Measurements from ENCODE around the gene SAYSD1. TPM values are rescaled to one million over a fixed set of nuclear protein-coding genes. Genes with fewer than 3 reads are reported as not detected.

SAYSD1 gene
- total RNA-seq, 2 experiments from 2014 or later = 16.0 to 16.8 TPM

DNA sequence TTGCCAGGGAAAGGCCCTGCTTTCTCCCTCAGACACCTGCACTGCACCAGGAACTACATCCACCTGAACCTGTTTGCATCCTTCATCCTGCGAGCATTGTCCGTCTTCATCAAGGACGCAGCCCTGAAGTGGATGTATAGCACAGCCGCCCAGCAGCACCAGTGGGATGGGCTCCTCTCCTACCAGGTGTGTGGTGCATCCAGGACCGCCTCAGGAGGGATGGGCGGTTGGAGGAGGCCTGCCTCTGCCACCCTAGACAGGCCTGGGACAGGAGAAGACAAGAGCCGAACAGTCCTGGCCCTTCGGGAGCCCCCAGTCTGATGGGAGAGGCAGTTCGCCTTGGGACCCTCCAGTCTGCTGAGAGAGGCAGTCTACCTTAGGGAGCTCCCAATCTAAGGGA is 42.2 kb downstream of the SAYSD1 start:
- Mint-ChIP-seq H3K36me3 (ENCODE audit: low read depth) (no peaks in the 10 kb centered on the region), H3K27ac (no peak overlapping the region), H3K4me3 (no peak overlapping the region), H3K27me3 (peaks cover 13% of the 10 kb centered on the region), H3K9me3 (no peaks in the 10 kb centered on the region), H3K4me1 (ENCODE audit: low read depth) (peaks cover 9% of the 10 kb centered on the region)
- ATAC-seq = no peak
- POLR2A ChIA-PET = no interaction called here
- CTCF ChIA-PET = no interaction called here
- intact Hi-C loops (cut with micrococcal nuclease) = no loop called here
- TF ChIP-seq, protein P1, sequence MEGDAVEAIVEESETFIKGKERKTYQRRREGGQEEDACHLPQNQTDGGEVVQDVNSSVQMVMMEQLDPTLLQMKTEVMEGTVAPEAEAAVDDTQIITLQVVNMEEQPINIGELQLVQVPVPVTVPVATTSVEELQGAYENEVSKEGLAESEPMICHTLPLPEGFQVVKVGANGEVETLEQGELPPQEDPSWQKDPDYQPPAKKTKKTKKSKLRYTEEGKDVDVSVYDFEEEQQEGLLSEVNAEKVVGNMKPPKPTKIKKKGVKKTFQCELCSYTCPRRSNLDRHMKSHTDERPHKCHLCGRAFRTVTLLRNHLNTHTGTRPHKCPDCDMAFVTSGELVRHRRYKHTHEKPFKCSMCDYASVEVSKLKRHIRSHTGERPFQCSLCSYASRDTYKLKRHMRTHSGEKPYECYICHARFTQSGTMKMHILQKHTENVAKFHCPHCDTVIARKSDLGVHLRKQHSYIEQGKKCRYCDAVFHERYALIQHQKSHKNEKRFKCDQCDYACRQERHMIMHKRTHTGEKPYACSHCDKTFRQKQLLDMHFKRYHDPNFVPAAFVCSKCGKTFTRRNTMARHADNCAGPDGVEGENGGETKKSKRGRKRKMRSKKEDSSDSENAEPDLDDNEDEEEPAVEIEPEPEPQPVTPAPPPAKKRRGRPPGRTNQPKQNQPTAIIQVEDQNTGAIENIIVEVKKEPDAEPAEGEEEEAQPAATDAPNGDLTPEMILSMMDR (IDR thresholded peaks at IDR 0.05) = no peak
- no peak for DNase-seq

DNA sequence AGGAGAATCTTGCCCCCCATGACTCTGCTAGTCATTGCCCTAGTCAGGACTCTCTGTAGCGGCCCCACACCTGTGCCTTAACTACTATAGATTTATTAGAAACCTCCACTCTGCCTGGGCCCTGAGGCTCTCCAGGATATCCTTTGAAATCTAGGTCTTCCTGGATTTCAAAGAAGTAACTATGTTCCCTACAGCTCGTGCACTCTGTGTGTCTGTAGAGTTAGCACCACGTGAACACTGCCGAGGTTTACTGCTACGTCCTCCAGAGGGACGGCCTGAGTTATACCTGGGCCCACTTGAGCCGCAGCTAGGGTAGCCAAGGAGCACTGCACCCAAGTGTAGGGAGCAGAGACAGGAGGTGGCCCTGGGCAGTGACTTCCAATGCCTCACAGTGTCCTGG is 46.6 kb downstream of the SAYSD1 start:
- Mint-ChIP-seq H3K36me3 (ENCODE audit: low read depth) (no peaks in the 10 kb centered on the region), H3K27me3 (peaks cover 15% of the 10 kb centered on the region), H3K9me3 (no peaks in the 10 kb centered on the region), H3K4me1 (ENCODE audit: low read depth) (no peaks in the 10 kb centered on the region), H3K4me3 (no peak overlapping the region), H3K27ac (no peak overlapping the region)
- ATAC-seq (no peak), DNase-seq (no peak)
- POLR2A ChIA-PET = interaction anchor here (0.6 kb wide), 1 partner anchor 58 kb away, joined by 3 read pairs; no protein-coding TSS in a partner anchor
- intact Hi-C loops (cut with micrococcal nuclease) = no loop called here
- CTCF ChIA-PET = no interaction called here
- TF ChIP-seq, protein P1 (IDR thresholded peaks at IDR 0.05) = no peak

DNA sequence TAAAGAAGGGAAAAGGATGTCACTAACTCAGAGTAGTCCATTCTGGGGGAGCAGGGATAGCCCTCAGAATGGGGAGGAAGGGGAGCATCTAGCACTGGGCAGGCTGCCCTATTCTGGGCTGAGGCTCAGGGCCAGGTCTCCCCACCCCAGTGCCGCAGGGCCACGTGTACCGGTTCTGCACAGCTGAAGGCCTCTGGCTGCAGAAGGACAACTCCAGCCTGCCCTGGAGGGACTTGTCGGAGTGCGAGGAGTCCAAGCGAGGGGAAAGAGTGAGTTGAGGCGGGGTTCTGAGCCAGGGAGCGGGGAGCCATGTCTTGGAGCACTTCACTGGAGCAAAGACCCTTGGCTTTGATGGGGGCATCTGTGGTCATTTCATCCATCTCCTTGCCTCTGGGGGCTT is 49.4 kb downstream of the SAYSD1 start:
- intact Hi-C loops (cut with micrococcal nuclease) = no loop called here
- no peaks in the 10 kb centered on the region for H3K36me3 Mint-ChIP-seq (ENCODE audit: low read depth)
- TF ChIP-seq, protein P1 (IDR thresholded peaks at IDR 0.05) = no peak
- no peaks in the 10 kb centered on the region for H3K9me3 Mint-ChIP-seq
- H3K27ac Mint-ChIP-seq = no peak overlapping the region
- no peak for DNase-seq
- peaks cover 17% of the 10 kb centered on the region for H3K27me3 Mint-ChIP-seq
- ChIA-PET POLR2A (interaction anchor here (1.0 kb wide), 1 partner anchor 10 kb away, joined by 3 read pairs; no protein-coding TSS in a partner anchor), CTCF (interaction anchor here (0.9 kb wide), 1 partner anchor 10 kb away, joined by 3 read pairs; no protein-coding TSS in a partner anchor)
- no peaks in the 10 kb centered on the region for H3K4me1 Mint-ChIP-seq (ENCODE audit: low read depth)
- no peak overlapping the region for H3K4me3 Mint-ChIP-seq
- ATAC-seq = no peak

DNA sequence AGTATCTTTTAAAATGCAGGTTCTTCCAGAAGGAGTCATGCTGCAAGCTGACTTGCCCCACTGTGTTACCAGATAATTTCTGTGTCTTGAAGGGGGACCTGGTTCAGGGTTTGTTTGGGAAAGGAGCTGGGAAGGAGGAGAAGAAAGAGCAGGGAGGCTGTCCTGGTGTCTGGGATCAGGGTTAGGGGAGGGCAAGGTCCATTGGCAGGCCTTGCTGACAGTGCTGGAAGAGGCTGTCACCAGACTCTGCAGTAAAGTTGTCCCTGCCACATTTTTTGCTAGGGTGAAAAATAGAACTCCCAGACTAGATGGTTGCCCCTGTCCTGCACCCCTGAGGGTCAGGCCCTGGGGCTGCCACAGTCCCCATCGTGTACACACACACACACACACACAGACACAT is 51.5 kb downstream of the SAYSD1 start:
- H3K27me3 Mint-ChIP-seq = peaks cover 12% of the 10 kb centered on the region
- CTCF ChIA-PET = no interaction called here
- TF ChIP-seq, protein P1 (IDR thresholded peaks at IDR 0.05) = no peak

DNA sequence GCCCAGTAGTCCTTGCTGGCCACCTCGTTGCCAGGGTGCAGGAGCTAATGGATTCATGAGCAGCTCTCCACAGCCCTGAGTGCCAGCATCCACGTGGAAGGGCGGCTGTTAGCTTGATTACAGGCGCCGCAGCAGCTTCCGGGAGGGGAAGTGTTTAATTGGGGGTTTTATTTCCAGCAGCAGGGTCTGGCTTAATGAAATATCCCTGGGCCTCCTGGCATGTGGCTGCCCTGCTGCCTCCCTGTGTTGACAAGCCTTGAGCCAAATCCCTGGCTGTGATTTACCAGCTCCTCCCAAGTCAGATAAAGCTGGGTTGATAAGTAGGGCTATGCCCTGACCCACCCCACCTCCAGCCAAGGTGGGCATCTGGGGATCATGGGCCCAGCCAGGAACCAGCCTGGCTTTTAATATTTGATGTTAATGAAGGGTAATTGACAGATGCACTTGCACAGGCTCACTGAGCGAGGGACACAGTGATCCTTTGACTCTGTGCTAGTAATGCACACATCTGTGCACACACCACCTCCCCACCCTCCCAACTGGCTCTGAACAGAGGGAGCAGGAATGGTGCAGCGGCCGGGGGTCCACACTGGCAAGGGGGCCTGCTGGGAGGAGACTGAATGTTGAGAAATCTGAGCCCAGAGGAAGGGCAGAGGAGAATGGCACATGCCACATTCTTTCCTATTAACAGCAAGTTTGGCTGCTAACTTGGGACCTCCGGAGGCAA is 52.8 kb downstream of the SAYSD1 start:
- ATAC-seq (no peak), DNase-seq (no peak)
- peaks cover 14% of the 10 kb centered on the region for H3K27me3 Mint-ChIP-seq
- no peaks in the 10 kb centered on the region for H3K36me3 Mint-ChIP-seq (ENCODE audit: low read depth)
- TF ChIP-seq, protein P1 (IDR thresholded peaks at IDR 0.05) = no peak
- POLR2A ChIA-PET = interaction anchor here (0.9 to 1.4 kb wide), 2 partner anchors 14 to 49 kb away, joined by 3 to 4 read pairs; no protein-coding TSS in a partner anchor
- H3K4me3 Mint-ChIP-seq = no peak overlapping the region
- intact Hi-C loops (cut with micrococcal nuclease) = no loop called here
- no peak overlapping the region for H3K27ac Mint-ChIP-seq
- no peaks in the 10 kb centered on the region for H3K9me3 Mint-ChIP-seq
- CTCF ChIA-PET = interaction anchor here (1.0 to 1.5 kb wide), 3 partner anchors 31 to 103 kb away, joined by 3 read pairs; no protein-coding TSS in a partner anchor
- no peaks in the 10 kb centered on the region for H3K4me1 Mint-ChIP-seq (ENCODE audit: low read depth)

More for the DNA sequence above, 51.5 kb downstream of the SAYSD1 start:
- ATAC-seq (no peak), DNase-seq (no peak)
- Mint-ChIP-seq H3K27ac (no peak overlapping the region), H3K4me1 (ENCODE audit: low read depth) (no peaks in the 10 kb centered on the region), H3K9me3 (no peaks in the 10 kb centered on the region), H3K36me3 (ENCODE audit: low read depth) (no peaks in the 10 kb centered on the region), H3K4me3 (no peak overlapping the region)
- intact Hi-C loops (cut with micrococcal nuclease) = no loop called here
- POLR2A ChIA-PET = no interaction called here

All from activated CD8-positive, alpha-beta T cell treated with anti-CD3 and anti-CD28 coated beads for 36 hours (primary cell).